Activated CD4-positive, alpha-beta T cell treated with anti-CD3 and anti-CD28 coated beads, Interleukin-2, amount 10 ng/mL, durations not matched to agents 7 days and 5 days (primary cell): ENCODE measurements around the gene UBP1. TPM values are rescaled to one million over a fixed set of nuclear protein-coding genes. Genes with fewer than 3 reads are reported as not detected.

Experiments used
- CTCF ChIA-PET: fragments of 350-600 bp; sonication (Branson Sonifier 250); formaldehyde crosslinking; loops from one replicate; lab custom pipeline; 2021; ENCODE audit warnings: antibody characterized with exemption; lab: Charles Lee
- POLR2A ChIA-PET: fragments of 350-600 bp; sonication (Branson Sonifier 250); formaldehyde crosslinking; loops from one replicate; lab custom pipeline; 2021; ENCODE audit warnings: antibody characterized with exemption; lab: Charles Lee
- DNase-seq: peaks from one replicate; pipeline ENCODE4 v3.0.0-alpha.2; 2020
- H3K27ac Mint-ChIP-seq: one replicate; pipeline ENCODE4 v1.8.0; 2021; ENCODE audit warnings: mild to moderate bottlenecking, moderate library complexity, mixed read lengths
- H3K27me3 Mint-ChIP-seq: one replicate; pipeline ENCODE4 v1.8.0; 2021; ENCODE audit warnings: mixed read lengths
- H3K36me3 Mint-ChIP-seq: one replicate; pipeline ENCODE4 v1.8.0; 2021; ENCODE audit warnings: low read depth, mixed read lengths
- H3K4me1 Mint-ChIP-seq: one replicate; pipeline ENCODE4 v1.8.0; 2021; ENCODE audit warnings: mixed read lengths
- H3K4me3 Mint-ChIP-seq: one replicate; pipeline ENCODE4 v1.8.0; 2021; ENCODE audit warnings: mild to moderate bottlenecking, moderate library complexity, mixed read lengths
- H3K9me3 Mint-ChIP-seq: one replicate; pipeline ENCODE4 v1.8.0; 2021; ENCODE audit warnings: mixed read lengths
- total RNA-seq, 2 experiments: library from RNA; stranded (reverse); gene quantifications; one replicate each; pipeline ENCODE4 v1.2.3, GENCODE V29; 2021

Gene UBP1
- total RNA-seq, 2 experiments from 2014 or later = 63.2 to 76.3 TPM

- CTCF ChIA-PET = interaction anchor here (1.1 kb wide), 1 partner anchor 9 kb away, joined by 3 read pairs; no protein-coding TSS in a partner anchor
- peaks cover 55% of the 10 kb centered on the region for H3K36me3 Mint-ChIP-seq
- H3K4me1 Mint-ChIP-seq = no peaks in the 10 kb centered on the region
These were observed 38.4 kb downstream of the UBP1 start for GRCh38 chr3:33401781-33402180.

GRCh38 chr3:33398410-33398809 is 41.8 kb downstream of the UBP1 start:
- no peaks in the 10 kb centered on the region for H3K4me1 Mint-ChIP-seq
- H3K27ac Mint-ChIP-seq = no peak overlapping the region
- POLR2A ChIA-PET = no interaction called here
- no peak for DNase-seq
- CTCF ChIA-PET = interaction anchor here (1.0 to 1.2 kb wide), 2 partner anchors 8 to 10 kb away, joined by 3 to 4 read pairs; no protein-coding TSS in a partner anchor
- H3K36me3 Mint-ChIP-seq = peaks cover 62% of the 10 kb centered on the region
- no peaks in the 10 kb centered on the region for H3K27me3 Mint-ChIP-seq
- H3K9me3 Mint-ChIP-seq = no peaks in the 10 kb centered on the region
- no peak overlapping the region for H3K4me3 Mint-ChIP-seq

More at GRCh38 chr3:33401781-33402180, 38.4 kb downstream of the UBP1 start:
- POLR2A ChIA-PET = no interaction called here
- Mint-ChIP-seq H3K9me3 (no peaks in the 10 kb centered on the region), H3K27ac (no peak overlapping the region), H3K4me3 (no peak overlapping the region), H3K27me3 (no peaks in the 10 kb centered on the region)
- DNase-seq = no peak

DNA sequence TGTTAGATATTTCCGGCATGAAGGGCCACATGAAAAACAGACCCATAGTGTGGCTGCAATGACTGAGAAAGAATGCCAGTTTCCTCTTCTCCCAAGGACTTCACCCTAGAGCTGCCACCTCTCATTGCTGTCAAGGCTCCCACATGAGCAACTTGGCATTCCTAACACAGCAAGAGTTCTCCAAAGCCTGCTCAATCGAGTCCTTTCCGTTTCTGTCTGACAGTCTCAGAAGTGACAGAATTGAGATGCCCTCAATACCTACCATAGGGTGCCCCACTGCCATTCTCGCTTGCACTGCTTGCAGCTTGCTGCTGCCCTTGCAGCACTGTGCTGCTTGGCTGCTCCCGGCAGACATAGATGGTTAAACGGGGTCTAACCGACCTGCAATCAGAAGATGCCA is 44.3 kb downstream of the UBP1 start:
- H3K4me1 Mint-ChIP-seq = peaks cover 15% of the 10 kb centered on the region
- DNase-seq = no peak
- no peaks in the 10 kb centered on the region for H3K9me3 Mint-ChIP-seq
- no peak overlapping the region for H3K27ac Mint-ChIP-seq
- H3K36me3 Mint-ChIP-seq = peaks cover 65% of the 10 kb centered on the region
- no peak overlapping the region for H3K4me3 Mint-ChIP-seq
- no peaks in the 10 kb centered on the region for H3K27me3 Mint-ChIP-seq
- ChIA-PET CTCF (interaction anchor here (0.6 kb wide), 2 partner anchors 10 to 462 kb away, joined by 3 to 5 read pairs; no protein-coding TSS in a partner anchor), POLR2A (no interaction called here)

- no peak overlapping the region for H3K4me3 Mint-ChIP-seq
- no peak for DNase-seq
- no peak overlapping the region for H3K27ac Mint-ChIP-seq
- ChIA-PET POLR2A (no interaction called here), CTCF (interaction anchor here (0.6 to 1.2 kb wide), 3 partner anchors 22 to 581 kb away, joined by 3 to 4 read pairs (median 3); no protein-coding TSS in a partner anchor)
- H3K36me3 Mint-ChIP-seq = peaks cover 68% of the 10 kb centered on the region
- no peaks in the 10 kb centered on the region for H3K9me3 Mint-ChIP-seq
- H3K27me3 Mint-ChIP-seq = no peaks in the 10 kb centered on the region
- H3K4me1 Mint-ChIP-seq = peaks cover 15% of the 10 kb centered on the region
These were observed 45.7 kb downstream of the UBP1 start for GRCh38 chr3:33394403-33395054.

DNA sequence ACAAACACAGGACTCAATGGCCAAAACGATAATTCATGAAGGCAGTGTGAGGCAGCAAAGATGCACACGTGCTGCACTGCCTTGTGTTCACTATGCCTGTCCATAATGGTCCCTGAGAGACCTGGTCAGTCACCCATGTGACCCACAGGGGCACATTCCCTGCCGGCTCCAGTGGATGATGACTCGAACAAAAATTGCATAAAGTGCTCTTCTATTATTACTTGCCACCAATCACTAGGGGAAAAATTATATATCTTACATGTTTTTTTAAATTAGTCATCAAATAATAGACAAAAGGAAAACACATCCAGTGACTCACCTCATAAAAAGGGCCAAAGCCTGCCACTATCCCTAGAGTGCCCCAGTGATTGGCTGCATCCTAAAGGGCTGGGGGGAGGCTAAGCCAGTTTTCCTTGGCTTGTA is 47.5 kb downstream of the UBP1 start:
- DNase-seq = no peak
- Mint-ChIP-seq H3K27me3 (no peaks in the 10 kb centered on the region), H3K4me3 (no peak overlapping the region), H3K27ac (no peak overlapping the region), H3K9me3 (no peaks in the 10 kb centered on the region), H3K4me1 (peaks cover 15% of the 10 kb centered on the region), H3K36me3 (peaks cover 62% of the 10 kb centered on the region)
- ChIA-PET POLR2A (no interaction called here), CTCF (no interaction called here)

DNA sequence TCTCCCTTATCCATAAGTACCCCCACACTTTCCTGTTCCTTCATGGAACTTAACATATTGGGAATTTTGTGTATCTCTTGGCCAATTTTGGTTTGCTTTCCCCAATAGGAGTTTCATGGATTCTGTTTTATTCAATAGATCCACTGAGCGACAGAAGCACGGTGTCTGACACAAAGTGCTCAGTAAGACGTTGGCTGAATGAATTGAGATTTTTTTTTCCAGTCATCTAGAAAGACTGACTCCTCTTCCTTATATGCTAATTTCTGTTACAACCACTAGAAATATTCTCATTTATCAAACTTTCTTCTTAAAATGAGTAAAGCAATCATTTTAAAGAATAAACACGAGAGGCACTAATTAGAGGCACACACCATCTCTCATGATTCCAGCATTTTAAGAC is 48.1 kb downstream of the UBP1 start:
- CTCF ChIA-PET = no interaction called here
- Mint-ChIP-seq H3K4me1 (peaks cover 15% of the 10 kb centered on the region), H3K27me3 (no peaks in the 10 kb centered on the region), H3K4me3 (no peak overlapping the region), H3K36me3 (peaks cover 57% of the 10 kb centered on the region), H3K27ac (peak overlapping the region; percentile 38), H3K9me3 (no peaks in the 10 kb centered on the region)
- POLR2A ChIA-PET = no interaction called here
- DNase-seq = no peak

DNA sequence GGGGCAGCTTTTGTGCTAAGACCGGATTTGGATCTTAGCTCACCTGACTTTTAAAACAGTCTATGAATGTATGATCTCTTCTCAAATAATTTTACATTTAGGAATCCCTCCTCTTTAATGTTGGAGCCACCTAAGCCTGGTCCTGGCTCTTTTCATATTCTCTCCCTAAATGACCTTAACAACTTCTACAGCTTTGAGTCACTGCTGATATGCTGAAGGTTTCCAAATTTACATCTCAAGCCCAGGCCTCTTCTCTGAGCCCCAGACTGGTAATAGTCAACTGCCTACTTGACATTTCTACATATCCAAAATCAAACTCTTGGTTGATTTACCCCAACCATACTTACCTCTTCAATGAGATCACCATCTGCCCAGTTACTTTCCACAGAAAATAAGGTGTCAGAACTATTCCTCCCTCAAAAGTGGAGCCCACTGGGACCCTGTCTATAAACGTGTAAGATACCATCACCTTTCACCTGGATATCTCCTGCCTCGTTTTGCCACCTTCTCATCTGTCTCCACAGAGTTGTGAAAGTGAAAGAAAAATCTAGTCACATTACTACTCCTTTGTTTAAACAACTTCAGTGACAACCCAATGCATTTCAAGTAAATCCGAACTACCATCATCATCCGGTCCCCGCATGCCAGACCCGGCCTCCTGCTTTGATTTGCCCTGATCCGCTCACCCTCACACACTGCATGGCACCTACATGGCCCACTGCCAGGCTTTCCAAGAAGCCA is 48.8 kb downstream of the UBP1 start:
- Mint-ChIP-seq H3K36me3 (peaks cover 54% of the 10 kb centered on the region), H3K4me1 (peaks cover 19% of the 10 kb centered on the region), H3K9me3 (no peaks in the 10 kb centered on the region), H3K4me3 (no peak overlapping the region), H3K27ac (peak overlapping the region; percentile 38), H3K27me3 (no peaks in the 10 kb centered on the region)
- CTCF ChIA-PET = interaction anchor here (1.0 to 3.4 kb wide), 2 partner anchors 8 to 19 kb away, joined by 3 to 15 read pairs; no protein-coding TSS in a partner anchor
- DNase-seq = no peak
- POLR2A ChIA-PET = no interaction called here

GRCh38 chr3:33389908-33390307 is 50.3 kb downstream of the UBP1 start:
- H3K27ac Mint-ChIP-seq = no peak overlapping the region
- H3K36me3 Mint-ChIP-seq = peaks cover 47% of the 10 kb centered on the region

DNA sequence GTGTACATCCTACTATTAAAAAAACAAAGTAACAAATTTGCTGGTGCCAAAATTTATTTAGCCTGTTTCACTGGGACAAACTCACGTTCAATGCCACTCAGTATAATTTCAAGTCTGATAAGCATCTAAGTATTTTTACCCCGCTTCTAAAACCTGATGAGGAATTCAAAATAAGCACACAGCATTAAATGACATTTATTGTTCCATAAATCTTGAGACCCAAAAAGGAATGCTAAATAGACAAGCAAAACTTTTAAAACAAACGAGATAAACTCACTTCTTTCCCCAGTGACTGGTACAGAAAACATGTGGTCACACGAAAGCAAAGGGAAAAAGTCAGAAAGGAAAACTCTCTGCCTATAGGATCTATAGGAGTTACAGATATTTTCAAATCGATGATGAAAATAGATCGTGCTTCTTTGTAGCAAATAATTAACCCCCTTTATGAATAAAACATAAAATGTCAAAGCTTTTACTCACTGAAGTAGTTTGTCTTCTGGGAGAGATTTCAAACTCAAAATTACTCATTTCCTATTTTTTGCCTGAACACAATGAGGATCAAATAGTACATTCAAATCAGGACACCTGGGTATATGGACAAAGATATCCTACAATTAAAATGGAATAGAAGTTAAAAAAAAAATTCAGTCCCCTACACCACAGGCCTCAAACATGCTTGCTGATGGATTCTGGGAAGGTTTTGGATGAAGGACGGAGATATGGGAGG is 51.7 kb downstream of the UBP1 start:
- peaks cover 35% of the 10 kb centered on the region for H3K4me1 Mint-ChIP-seq
- no peak overlapping the region for H3K27ac Mint-ChIP-seq
- no peaks in the 10 kb centered on the region for H3K27me3 Mint-ChIP-seq
- no peak for DNase-seq
- H3K36me3 Mint-ChIP-seq = peaks cover 45% of the 10 kb centered on the region
- H3K9me3 Mint-ChIP-seq = no peaks in the 10 kb centered on the region
- no peak overlapping the region for H3K4me3 Mint-ChIP-seq
- ChIA-PET POLR2A (no interaction called here), CTCF (interaction anchor here (3.4 kb wide), 1 partner anchor 16 kb away, joined by 15 read pairs; no protein-coding TSS in a partner anchor)

More at GRCh38 chr3:33389908-33390307, 50.3 kb downstream of the UBP1 start:
- peaks cover 33% of the 10 kb centered on the region for H3K4me1 Mint-ChIP-seq
- no peak for DNase-seq
- no peaks in the 10 kb centered on the region for H3K27me3 Mint-ChIP-seq
- CTCF ChIA-PET = interaction anchor here (3.4 kb wide), 1 partner anchor 17 kb away, joined by 15 read pairs; no protein-coding TSS in a partner anchor
- no peaks in the 10 kb centered on the region for H3K9me3 Mint-ChIP-seq
- POLR2A ChIA-PET = interaction anchor here (0.6 kb wide), 1 partner anchor 711 kb away, joined by 3 read pairs; no protein-coding TSS in a partner anchor
- no peak overlapping the region for H3K4me3 Mint-ChIP-seq

- Mint-ChIP-seq H3K27ac (peak overlapping the region; percentile 55), H3K4me1 (peaks cover 24% of the 10 kb centered on the region), H3K9me3 (no peaks in the 10 kb centered on the region), H3K36me3 (peaks cover 31% of the 10 kb centered on the region), H3K4me3 (no peak overlapping the region), H3K27me3 (no peaks in the 10 kb centered on the region)
- POLR2A ChIA-PET = no interaction called here
- CTCF ChIA-PET = interaction anchor here (3.5 kb wide), 1 partner anchor 14 kb away, joined by 17 read pairs; no protein-coding TSS in a partner anchor
- DNase-seq = no peak
These were observed 53.6 kb downstream of the UBP1 start for GRCh38 chr3:33386631-33387030.

GRCh38 chr3:33385423-33385822 is 54.8 kb downstream of the UBP1 start:
- H3K4me1 Mint-ChIP-seq = peaks cover 20% of the 10 kb centered on the region
- no peak overlapping the region for H3K4me3 Mint-ChIP-seq
- peak overlapping the region; percentile 57 for H3K27ac Mint-ChIP-seq
- CTCF ChIA-PET = interaction anchor here (0.7 to 3.5 kb wide), 3 partner anchors 13 to 55 kb away, joined by 3 to 17 read pairs (median 3); no protein-coding TSS in a partner anchor
- H3K9me3 Mint-ChIP-seq = no peaks in the 10 kb centered on the region
- no peaks in the 10 kb centered on the region for H3K27me3 Mint-ChIP-seq
- H3K36me3 Mint-ChIP-seq = peaks cover 23% of the 10 kb centered on the region
- peak; percentile 50 for DNase-seq
- POLR2A ChIA-PET = no interaction called here

- no peaks in the 10 kb centered on the region for H3K27me3 Mint-ChIP-seq
- CTCF ChIA-PET = interaction anchor here (3.5 kb wide), 1 partner anchor 12 kb away, joined by 17 read pairs; no protein-coding TSS in a partner anchor
- peaks cover 15% of the 10 kb centered on the region for H3K36me3 Mint-ChIP-seq
- DNase-seq = no peak
- no peak overlapping the region for H3K4me3 Mint-ChIP-seq
- POLR2A ChIA-PET = no interaction called here
- H3K9me3 Mint-ChIP-seq = no peaks in the 10 kb centered on the region
- peaks cover 20% of the 10 kb centered on the region for H3K4me1 Mint-ChIP-seq
- no peak overlapping the region for H3K27ac Mint-ChIP-seq
These were observed 56.3 kb downstream of the UBP1 start for GRCh38 chr3:33383951-33384350.
